Fibroblast of the conjunctiva (primary cell): ENCODE results near the gene ANGEL2.
"Not testable (repeated sequence)": the region's sequence is repeated elsewhere in the genome, so short reads cannot be mapped to it uniquely, and the experiment has no call there.

ENCODE experiments used
- DNase-seq: peaks from one replicate; pipeline ENCODE4 v3.0.0-alpha.2; 2010; ENCODE audit warnings: low read depth

ANGEL2 gene

GRCh38 chr1:213017447-213018273 is 2.0 kb upstream of the ANGEL2 start:
- DNase-seq: no peak

- no peak for DNase-seq
Measured at GRCh38 chr1:213014642-213015041, 1.0 kb downstream of the ANGEL2 start.

DNA sequence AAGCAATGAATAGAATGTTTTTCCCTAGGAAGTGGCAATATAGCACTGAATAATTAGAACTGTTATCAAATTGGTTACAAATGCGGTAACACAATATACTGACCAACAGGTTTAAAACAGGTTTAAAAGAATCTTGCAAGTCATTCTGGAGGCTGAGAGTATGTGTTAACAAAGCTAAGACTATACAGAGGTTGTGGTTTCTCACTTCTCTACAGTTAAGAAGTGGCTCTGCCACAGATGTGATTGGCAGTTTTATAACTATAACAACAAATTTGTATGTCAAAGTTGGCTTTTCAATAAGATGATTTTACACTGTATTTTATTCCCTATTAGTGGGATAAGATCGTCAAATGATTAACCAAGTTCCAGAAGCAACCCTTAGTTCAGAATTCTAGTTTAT is 7.1 kb downstream of the ANGEL2 start:
- no peak for DNase-seq

DNA sequence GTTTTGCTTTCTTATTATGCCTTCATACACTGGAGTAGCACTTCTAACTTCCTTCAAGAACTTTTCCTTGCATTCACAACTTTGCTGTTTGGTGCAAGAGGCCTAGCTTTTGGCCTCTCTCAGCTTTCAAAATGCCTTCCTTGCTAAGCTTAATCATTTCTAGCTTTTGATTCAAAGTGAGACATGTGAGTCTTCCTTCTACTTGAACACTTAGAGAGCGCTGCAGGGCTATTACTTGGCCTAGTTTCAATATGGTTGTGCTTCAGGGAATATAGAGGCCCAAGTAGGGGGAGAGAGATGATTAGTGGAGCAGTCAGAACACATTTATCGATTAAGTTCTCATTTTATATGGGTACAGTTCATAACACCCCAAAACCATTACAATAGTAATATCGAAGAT is 12.4 kb downstream of the ANGEL2 start:
- DNase-seq: no peak

- no peak for DNase-seq
Measured at GRCh38 chr1:212994926-212995325, 20.7 kb downstream of the ANGEL2 start.

DNA sequence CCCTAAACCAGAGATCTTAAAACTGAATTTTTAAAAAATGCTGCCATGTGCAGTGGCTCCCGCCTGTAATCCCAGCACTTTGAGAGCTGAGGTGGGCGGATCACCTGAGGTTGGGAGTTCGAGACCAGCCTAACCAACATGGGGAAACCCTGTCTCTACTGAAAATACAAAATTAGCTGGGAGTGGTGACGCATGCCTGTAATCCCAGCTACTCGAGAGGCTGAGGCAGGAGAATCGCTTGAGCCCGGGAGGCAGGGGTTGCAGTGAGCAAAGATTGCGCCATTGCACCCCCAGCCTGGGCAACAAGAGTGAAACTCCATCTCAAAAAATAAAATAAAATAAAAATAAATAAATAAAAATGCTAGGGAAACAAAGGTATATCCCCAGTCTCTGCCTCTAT is 21.7 kb downstream of the ANGEL2 start:
- DNase-seq: not testable (repeated sequence)

- no peak for DNase-seq
Measured at GRCh38 chr1:212990276-212990675, 25.4 kb downstream of the ANGEL2 start.

- DNase-seq: peak; percentile 10
Measured at GRCh38 chr1:212987702-212988322, 27.9 kb downstream of the ANGEL2 start.

DNA sequence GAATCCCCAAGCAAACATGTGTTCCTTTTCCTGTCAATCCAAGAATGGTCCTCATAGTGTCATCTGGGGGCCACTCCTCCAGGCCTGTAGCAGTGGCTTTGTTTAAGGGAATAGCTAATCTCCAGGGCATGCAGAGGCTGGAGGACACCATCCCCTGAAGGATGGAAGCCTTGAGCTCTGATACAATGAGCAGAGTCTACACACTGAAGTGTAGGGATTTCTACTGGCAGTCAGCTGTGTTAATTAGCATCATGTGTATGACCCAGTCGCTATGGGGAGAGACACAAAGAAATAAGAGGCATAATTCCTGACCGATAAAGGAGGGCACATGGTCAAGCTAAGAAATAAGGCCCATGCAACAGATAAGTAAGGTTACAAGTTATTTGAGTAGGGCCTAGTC is 29.1 kb downstream of the ANGEL2 start:
- DNase-seq: no peak

DNA sequence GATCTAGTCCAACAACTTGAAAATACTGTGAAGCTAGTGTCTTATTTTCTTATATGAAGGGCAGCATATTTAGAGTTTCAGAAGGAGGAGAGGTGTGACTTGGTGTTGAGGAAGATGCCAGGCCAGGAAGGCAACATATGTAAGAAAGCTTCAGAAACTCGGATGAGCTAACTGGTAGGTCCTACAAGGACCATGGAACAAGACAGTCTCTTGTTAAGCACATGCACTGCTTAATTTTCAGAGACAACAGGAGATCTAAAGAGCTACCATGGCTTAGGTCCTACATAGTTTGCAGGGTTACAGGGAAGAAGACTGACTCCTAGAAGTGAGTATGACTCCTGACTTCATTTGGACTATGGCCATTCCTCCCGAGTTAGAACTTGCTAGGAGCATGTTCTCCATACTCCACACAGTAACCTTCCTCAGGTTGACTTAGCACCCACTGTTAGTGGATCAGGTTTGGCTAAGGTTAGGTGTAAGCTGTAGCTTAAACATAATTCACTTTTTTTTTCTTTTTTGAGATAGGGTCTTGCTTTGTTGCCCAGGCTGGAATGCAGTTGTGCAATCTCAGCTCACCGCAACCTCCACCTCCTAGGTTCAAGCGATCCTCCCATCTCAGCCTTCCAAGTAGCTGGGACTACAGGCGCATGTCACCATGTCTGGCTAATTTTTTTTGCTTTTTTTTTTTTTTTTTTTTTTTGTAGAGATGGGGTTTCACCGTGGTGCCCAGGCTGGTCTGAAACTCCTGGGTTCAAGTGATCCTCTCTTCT is 31.0 kb downstream of the ANGEL2 start:
- no peak for DNase-seq

DNA sequence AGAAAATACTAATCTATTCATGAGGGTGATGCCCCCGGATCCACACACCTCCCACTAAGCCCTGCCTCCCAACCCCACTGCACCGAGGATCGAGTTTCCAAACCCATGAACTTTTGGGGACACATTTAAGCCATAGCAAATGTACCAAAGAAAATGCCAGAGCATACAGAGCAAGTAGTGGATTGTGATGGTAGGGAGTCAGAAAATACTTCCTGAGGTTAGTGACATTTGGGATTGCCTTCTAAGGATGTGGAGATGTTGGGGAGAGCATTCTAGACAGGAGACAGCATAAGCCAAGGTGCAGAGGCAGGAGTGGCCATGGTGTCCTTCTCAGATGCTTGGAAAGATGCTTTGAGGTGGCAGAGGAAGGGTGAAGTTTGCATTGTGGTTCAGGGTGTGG is 32.2 kb downstream of the ANGEL2 start:
- DNase-seq: no peak

DNA sequence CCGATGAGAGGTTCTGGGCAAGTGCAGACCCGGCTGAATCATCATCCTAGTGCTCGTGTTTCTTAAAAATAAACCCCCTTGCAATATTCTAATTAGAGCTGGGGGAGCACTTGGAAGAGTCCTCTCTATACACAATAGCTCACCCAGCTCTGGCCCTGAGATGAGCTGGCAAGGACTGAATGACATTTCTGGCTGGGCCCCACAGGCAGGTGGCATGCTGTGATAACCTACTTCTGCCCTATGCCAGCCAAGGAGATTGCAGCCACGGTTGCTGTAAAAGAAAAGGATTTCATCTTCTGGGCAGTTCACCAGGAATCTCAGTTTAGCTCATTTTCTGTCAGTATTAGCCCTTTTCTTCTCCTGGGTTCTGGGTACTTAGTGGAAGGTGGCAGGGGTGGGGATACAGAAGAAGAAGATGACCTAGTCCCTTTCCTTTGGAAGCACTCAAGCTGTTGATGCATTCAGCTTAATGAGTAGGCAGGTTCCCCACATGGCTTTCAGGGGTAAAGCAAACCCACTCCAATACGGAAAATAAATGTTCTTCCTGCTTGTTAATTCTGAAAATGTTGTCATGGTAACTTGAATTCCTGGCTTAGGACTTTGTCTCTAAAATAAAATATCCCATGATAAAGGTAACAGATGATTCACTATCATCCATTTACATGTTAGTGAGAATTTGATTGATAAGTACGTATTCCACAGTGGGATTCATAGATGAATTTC is 33.1 kb downstream of the ANGEL2 start:
- DNase-seq: no peak

- DNase-seq: no peak
Measured at GRCh38 chr1:212981571-212982328, 33.9 kb downstream of the ANGEL2 start.

DNA sequence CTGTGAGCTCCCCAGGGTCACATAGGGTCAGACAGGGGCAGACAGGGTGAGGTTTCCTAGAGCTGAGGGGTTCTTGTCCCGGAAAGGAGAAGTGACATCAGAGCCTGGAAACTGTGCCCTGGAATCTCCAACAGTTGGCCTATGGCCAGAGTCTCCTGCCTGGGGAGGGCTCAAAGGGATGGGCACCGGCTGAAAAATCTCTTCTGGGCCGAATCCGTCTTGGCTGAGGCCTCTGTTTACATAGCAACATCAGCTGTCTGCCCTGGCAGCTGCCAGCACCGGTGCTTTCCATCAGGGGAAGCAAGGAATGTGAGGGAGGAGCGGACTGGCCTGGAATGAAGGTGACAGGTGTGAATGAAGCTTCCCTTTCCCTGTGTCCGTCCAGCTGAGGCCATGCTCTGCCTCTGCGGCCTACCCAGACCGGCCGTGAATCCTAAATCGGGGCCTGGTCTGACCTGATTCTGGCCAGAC is 34.6 kb downstream of the ANGEL2 start:
- DNase-seq: no peak

- DNase-seq: no peak
Measured at GRCh38 chr1:212980123-212980785, 35.4 kb downstream of the ANGEL2 start.

DNA sequence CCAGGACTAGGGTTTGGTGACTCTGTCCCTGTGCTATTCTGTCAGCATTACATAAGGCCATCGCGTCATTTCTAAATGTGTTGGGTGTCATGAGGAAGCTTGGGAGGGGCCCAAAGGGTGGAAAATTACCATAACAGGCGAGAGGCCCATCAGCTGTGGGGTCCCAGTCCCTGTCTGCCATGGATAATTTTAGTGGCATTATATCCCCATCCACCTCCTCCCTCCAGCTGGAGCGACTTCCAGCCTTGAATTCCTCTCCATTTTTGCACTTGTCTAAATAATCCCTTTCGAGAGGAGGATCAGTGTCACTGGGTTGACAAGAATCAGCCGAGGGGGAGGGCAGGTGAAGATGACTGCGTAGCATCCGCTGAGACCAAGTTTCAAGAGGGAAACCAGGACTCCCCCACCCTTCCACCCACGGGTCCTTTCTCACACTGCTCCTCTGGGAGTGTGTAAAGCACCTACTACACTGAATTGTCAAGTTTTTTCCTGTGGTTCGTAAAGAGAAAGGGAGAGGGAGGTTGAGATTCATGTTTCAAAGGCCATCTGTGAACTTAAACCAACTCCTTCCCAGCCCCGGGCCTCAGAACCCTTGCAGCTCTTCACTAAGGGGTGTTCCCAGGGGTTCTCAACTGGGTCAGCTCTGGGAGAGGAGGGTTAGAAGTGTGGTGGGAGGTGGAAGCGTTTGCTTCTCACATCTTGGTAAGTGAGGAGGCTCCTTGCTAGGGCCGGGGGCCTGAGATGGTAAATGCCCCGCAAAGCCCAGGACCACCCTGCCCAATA is 36.1 kb downstream of the ANGEL2 start:
- DNase-seq: no peak

- DNase-seq: no peak
Measured at GRCh38 chr1:212977781-212978645, 37.7 kb downstream of the ANGEL2 start.

DNA sequence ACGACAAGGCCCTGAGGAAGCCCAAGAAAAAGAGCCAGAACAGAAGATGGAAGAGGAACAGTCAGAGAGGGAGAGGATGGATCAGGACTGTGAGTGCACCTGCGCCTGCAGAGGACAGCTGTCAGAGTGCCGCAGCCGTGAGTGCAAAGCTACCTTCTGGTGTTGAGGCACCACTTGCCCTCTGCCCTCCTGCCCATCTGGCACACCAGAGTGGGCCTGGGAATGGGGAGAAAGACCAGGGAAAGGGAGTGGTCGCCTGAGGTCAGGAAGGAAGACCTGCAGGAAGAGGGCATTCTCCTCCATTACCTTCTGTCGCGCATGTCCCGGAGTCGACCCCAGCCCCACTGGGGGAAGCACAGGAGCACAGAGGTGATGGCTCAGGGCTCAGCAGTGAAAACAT is 39.1 kb downstream of the ANGEL2 start:
- no peak for DNase-seq
